Neuronal stem cell (in vitro differentiated cells): ENCODE results near the gene SPOCK3. TPM values are rescaled to one million over a fixed set of nuclear protein-coding genes. Genes with fewer than 3 reads are reported as not detected.
"Not testable (repeated sequence)": the region's sequence is repeated elsewhere in the genome, so short reads cannot be mapped to it uniquely, and the experiment has no call there.

ENCODE experiments used
- DNase-seq: peaks from one replicate; pipeline ENCODE4 v3.0.0-alpha.2; 2013; ENCODE audit warnings: low spot score
- H2AFZ ChIP-seq: one replicate; pipeline ENCODE4 v1.6.1; 2013; ENCODE audit warnings: mild to moderate bottlenecking, low read length, inconsistent platforms
- H2AK5ac ChIP-seq: 2 replicates; pipeline ENCODE4 v1.6.1; 2013; ENCODE audit warnings: low read depth, mild to moderate bottlenecking, inconsistent platforms, low read length, moderate library complexity, mixed read lengths
- H2BK120ac ChIP-seq: 2 replicates; pipeline ENCODE4 v1.6.1; 2013; ENCODE audit warnings: low read depth, mild to moderate bottlenecking, inconsistent platforms, low read length, moderate library complexity, mixed read lengths
- H2BK12ac ChIP-seq: one replicate; pipeline ENCODE4 v1.6.1; 2013; ENCODE audit warnings: low read length, inconsistent platforms
- H2BK15ac ChIP-seq: 2 replicates; pipeline ENCODE4 v1.6.1; 2013; ENCODE audit warnings: mild to moderate bottlenecking, low read length, inconsistent platforms, mixed read lengths
- H2BK5ac ChIP-seq: one replicate; pipeline ENCODE4 v1.6.1; 2013; ENCODE audit warnings: inconsistent platforms, mild to moderate bottlenecking, low read length, moderate library complexity
- H3K14ac ChIP-seq: one replicate; pipeline ENCODE4 v1.6.1; 2013; ENCODE audit warnings: low read length, inconsistent platforms
- H3K18ac ChIP-seq: 2 replicates; pipeline ENCODE4 v1.6.1; 2013; ENCODE audit warnings: low read length, inconsistent platforms
- H3K23ac ChIP-seq: 2 replicates; pipeline ENCODE4 v1.6.1; 2013; ENCODE audit warnings: low read depth, mild to moderate bottlenecking, mixed read lengths, low read length, inconsistent platforms; ENCODE audit not compliant: poor library complexity
- H3K27ac ChIP-seq: replicated peaks from 3 replicates; pipeline ENCODE4 v1.5.1; 2013; ENCODE audit warnings: low read length, inconsistent platforms
- H3K27me3 ChIP-seq, 3 experiments: 2 replicates each; pipeline ENCODE4 v1.6.1; 2013; ENCODE audit warnings: low read length in 3 of 3, mild to moderate bottlenecking in 2 of 3, inconsistent platforms in 1 of 3, low read depth in 1 of 3, mixed read lengths in 1 of 3, moderate library complexity in 1 of 3; ENCODE audit not compliant: control insufficient read depth in 3 of 3, insufficient read depth in 3 of 3
- H3K36me3 ChIP-seq, 2 donors: replicated peaks in 1 of 2; 2 replicates each; pipeline ENCODE4 v1.6.1; 2013; ENCODE audit warnings: low read length in 2 of 2; ENCODE audit not compliant: control insufficient read depth in 2 of 2, insufficient read depth in 2 of 2
- H3K4ac ChIP-seq: 2 replicates; pipeline ENCODE4 v1.6.1; 2013; ENCODE audit warnings: inconsistent platforms, mild to moderate bottlenecking, low read length, moderate library complexity
- H3K4me1 ChIP-seq, 2 donors: 1 replicate in 1 of 2; 2 replicates in 1 of 2; pipeline ENCODE4 v1.6.1; 2013; ENCODE audit warnings: low read length in 2 of 2, low read depth in 1 of 2; ENCODE audit not compliant: control insufficient read depth in 2 of 2, insufficient read depth in 1 of 2
- H3K4me2 ChIP-seq: one replicate; pipeline ENCODE4 v1.6.1; 2013; ENCODE audit warnings: mild to moderate bottlenecking, low read length, inconsistent platforms; ENCODE audit not compliant: insufficient read depth, poor library complexity, severe bottlenecking
- H3K4me3 ChIP-seq, 2 donors: 2 replicates each; pipeline ENCODE4 v1.5.1; 2013; ENCODE audit warnings: low read length in 2 of 2, mild to moderate bottlenecking in 2 of 2, inconsistent platforms in 1 of 2, moderate library complexity in 1 of 2
- H3K79me1 ChIP-seq: one replicate; pipeline ENCODE4 v1.6.1; 2013; ENCODE audit warnings: low read depth, mild to moderate bottlenecking, inconsistent platforms, low read length, moderate library complexity
- H3K9ac ChIP-seq: one replicate; pipeline ENCODE4 v1.6.1; 2013; ENCODE audit warnings: mild to moderate bottlenecking, low read depth, low read length, inconsistent platforms; ENCODE audit not compliant: poor library complexity
- H3K9me3 ChIP-seq, 2 donors: replicated peaks in 1 of 2; 2 replicates each; pipeline versions ENCODE3 to v1.6.1; 2013; ENCODE audit warnings: low read length in 2 of 2, mild to moderate bottlenecking in 2 of 2, inconsistent platforms in 1 of 2, low read depth in 1 of 2, mixed read lengths in 1 of 2, moderate library complexity in 1 of 2; ENCODE audit not compliant: control insufficient read depth in 2 of 2, insufficient read depth in 1 of 2
- H4K8ac ChIP-seq: one replicate; pipeline ENCODE4 v1.6.1; 2013; ENCODE audit warnings: low read depth, mild to moderate bottlenecking, inconsistent platforms, low read length, moderate library complexity
- H4K91ac ChIP-seq: one replicate; pipeline ENCODE4 v1.6.1; 2013; ENCODE audit warnings: low read length, low read depth, mild to moderate bottlenecking, inconsistent platforms; ENCODE audit not compliant: poor library complexity
- WGBS, 2 donors: extraction: QIAGEN DNeasy Blood & Tissue Kit; methylation state at CpG; one replicate each; pipeline ENCODE4 v1.1.7; 2013; ENCODE audit warnings: missing lambda C conversion rate in 2 of 2, mixed read lengths in 1 of 2; ENCODE audit not compliant: insufficient read length in 2 of 2, insufficient replicate concordance in 1 of 2; ENCODE audit errors: extremely low coverage in 2 of 2; 5-methylcytosine and 5-hydroxymethylcytosine counted together
- polyA plus RNA-seq, 2 experiments: library from polyadenylated mRNA; stranded (reverse); fragments of 200-250 nt; gene quantifications; one replicate each; pipeline ENCODE4 v1.2.3, GENCODE V29; 2013

Gene SPOCK3
- 0.60 TPM for polyA plus RNA-seq (2013, experiment 1 of 2)
- polyA plus RNA-seq (2013, experiment 2 of 2) = 0.47 TPM

DNA sequence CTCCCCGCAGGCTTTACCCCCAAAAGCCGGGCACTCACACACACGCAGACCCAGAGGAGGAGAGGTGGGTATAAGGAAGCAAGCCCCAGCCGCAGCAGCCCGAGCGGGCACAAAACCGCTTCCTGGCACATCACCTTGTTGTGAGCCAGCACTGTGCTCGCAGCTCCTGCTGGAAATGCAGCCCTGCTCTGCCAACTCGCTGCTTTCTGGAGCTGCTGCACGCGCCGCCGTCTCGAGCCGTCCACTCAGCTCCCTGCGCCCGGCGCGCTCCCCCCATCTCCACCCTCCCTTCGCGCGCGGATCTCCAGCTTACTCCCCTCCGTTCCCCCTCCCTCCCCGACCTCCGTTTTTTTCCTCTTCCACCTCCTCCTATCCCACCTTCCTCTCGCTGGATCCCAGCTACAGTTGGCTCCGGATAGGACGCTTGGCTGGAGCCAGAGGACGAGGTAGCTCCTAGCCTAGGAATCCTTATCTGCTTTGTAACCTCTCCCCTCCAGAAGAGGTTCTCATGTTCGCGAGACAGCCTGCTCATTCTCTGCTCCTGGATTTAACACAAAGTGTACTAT is at the start of gene SPOCK3:
TSS of gene SPOCK3 (minus strand) at position 179 of the 566 bp plus-strand sequence.
- Histone ChIP-seq H2BK120ac (no peak within 1 kb of the TSS), H3K36me3 (no peaks in the 10 kb centered on the region), H3K23ac (peak within 1 kb of the TSS; percentile 73), H3K14ac (no peak within 1 kb of the TSS), H3K4me2 (peak within 1 kb of the TSS; percentile 98), H4K91ac (no peak within 1 kb of the TSS), H3K9me3 (no peaks in the 10 kb centered on the region), H3K18ac (peak within 1 kb of the TSS; percentile 71), H3K4me1 (peaks cover 0 to 8% of the 10 kb centered on the region in 2 donors), H2BK12ac (peak within 1 kb of the TSS; percentile 41), H3K79me1 (no peaks in the 10 kb centered on the region), H3K4me3 (peak within 1 kb of the TSS; percentile 51 to 93), H3K27me3 (peaks cover 0 to 54% (median 21%) of the 10 kb centered on the region in 3 experiments), H4K8ac (no peak within 1 kb of the TSS), H3K27ac (no peak within 1 kb of the TSS), H2AK5ac (no peak within 1 kb of the TSS), H3K4ac (no peak within 1 kb of the TSS), H2AFZ (peak within 1 kb of the TSS; percentile 95), H3K9ac (peak within 1 kb of the TSS; percentile 85), H2BK5ac (no peak within 1 kb of the TSS), H2BK15ac (no peak within 1 kb of the TSS)
- DNase-seq = peak; percentile 48
- WGBS, 2 donors = no CpG with 5 or more reads among the region's 32 CpGs

DNA sequence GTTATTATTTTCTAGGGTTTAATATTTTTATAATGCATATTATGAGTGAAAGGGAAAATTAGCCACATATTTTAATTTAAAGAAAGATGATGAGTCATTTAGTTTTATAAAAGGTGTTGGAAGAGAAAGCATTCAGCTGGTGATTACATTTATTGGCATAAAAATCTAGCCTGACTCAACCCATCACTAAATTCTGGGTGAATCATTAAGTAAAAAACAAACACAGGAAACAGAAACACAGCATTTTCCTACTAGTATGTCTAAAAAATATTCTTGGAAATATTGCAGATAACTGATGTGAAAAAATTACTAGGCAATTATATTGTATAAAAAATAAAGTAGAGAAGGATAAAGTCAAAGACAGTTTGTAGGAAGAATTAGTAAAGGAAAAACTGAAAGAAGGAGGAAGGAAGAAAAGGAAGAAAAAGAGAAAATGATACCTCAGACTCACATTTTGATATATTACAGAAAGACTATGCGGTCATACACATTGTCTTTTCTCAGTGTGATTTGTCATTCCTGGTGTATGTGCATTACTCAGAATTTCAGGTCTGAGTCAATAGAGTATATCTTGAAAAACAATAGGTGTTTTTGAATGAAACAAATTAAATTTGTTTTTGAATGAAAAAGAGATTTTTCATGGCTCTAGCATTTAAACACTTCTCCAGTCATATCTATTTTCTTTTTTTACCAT is 48.0 kb upstream of the SPOCK3 start:
- H3K18ac ChIP-seq = no peak overlapping the region
- H2BK12ac ChIP-seq = no peak overlapping the region
- no peak overlapping the region for H3K14ac ChIP-seq
- H3K9ac ChIP-seq = no peak overlapping the region
- no CpG with 5 or more reads among the region's 1 CpG for WGBS, 2 donors
- H2BK5ac ChIP-seq = no peak overlapping the region
- H3K36me3 ChIP-seq = no peaks in the 10 kb centered on the region
- H3K4me1 ChIP-seq = no peaks in the 10 kb centered on the region
- H3K27ac ChIP-seq = no peak overlapping the region
- H3K27me3 ChIP-seq = no peaks in the 10 kb centered on the region
- H3K4ac ChIP-seq = no peak overlapping the region
- no peak overlapping the region for H2AK5ac ChIP-seq
- H2BK15ac ChIP-seq = no peak overlapping the region
- DNase-seq = no peak
- no peak overlapping the region for H3K23ac ChIP-seq
- no peak overlapping the region for H4K91ac ChIP-seq
- H3K4me2 ChIP-seq = no peak overlapping the region
- no peaks in the 10 kb centered on the region for H3K9me3 ChIP-seq
- no peak overlapping the region for H2AFZ ChIP-seq
- H3K79me1 ChIP-seq = no peaks in the 10 kb centered on the region
- H3K4me3 ChIP-seq = no peak overlapping the region
- no peak overlapping the region for H2BK120ac ChIP-seq
- H4K8ac ChIP-seq = no peak overlapping the region

DNA sequence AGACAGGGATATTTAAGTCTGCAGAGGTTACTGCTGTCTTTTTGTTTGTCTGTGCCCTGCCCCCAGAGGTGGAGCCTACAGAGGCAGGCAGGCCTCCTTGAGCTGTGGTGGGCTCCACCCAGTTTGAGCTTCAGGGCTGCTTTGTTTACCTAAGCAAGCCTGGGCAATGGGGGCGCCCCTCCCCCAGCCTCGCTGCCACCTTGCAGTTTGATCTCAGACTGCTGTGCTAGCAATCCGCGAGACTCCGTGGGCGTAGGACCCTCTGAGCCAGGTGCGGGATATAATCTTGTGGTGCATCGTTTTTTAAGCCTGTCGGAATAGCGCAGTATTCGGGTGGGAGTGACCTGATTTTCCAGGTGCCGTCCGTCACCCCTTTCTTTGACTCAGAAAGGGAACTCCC is 47.3 kb upstream of the SPOCK3 start:
- H3K14ac ChIP-seq, H3K36me3 ChIP-seq: not testable (repeated sequence)

DNA sequence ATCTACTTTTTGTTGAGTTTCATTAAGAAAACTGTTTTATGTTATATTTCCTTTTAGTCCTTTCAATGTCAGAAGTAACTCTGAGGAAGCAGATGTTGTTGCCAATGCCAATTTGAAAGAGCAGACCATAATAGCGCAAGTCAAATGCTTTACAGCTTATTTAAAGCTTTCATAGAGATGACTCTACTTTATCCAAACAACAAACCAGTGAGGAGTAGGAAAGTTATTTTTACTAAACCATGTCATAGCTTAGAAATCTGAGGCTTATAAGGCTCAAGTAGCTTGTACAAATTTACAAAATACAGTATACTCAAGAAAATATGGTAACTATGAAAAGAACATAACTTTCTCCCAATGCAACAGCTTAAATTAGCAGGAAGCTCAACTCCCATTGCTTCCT is 40.1 kb upstream of the SPOCK3 start:
- Histone ChIP-seq H3K23ac (no peak overlapping the region), H4K8ac (no peak overlapping the region), H2BK15ac (no peak overlapping the region), H2AK5ac (no peak overlapping the region), H4K91ac (no peak overlapping the region), H3K14ac (no peak overlapping the region), H3K79me1 (no peaks in the 10 kb centered on the region), H3K4ac (no peak overlapping the region), H3K27me3 (no peaks in the 10 kb centered on the region), H3K27ac (no peak overlapping the region), H3K36me3 (no peaks in the 10 kb centered on the region), H3K4me1 (no peaks in the 10 kb centered on the region), H3K9me3 (no peaks in the 10 kb centered on the region), H3K9ac (no peak overlapping the region), H2AFZ (no peak overlapping the region), H3K4me2 (no peak overlapping the region), H2BK5ac (no peak overlapping the region), H2BK120ac (no peak overlapping the region), H2BK12ac (no peak overlapping the region), H3K4me3 (no peak overlapping the region), H3K18ac (no peak overlapping the region)
- DNase-seq = no peak
- no CpG with 5 or more reads among the region's 1 CpG for WGBS, 2 donors

More for the DNA sequence above, 47.3 kb upstream of the SPOCK3 start:
- H2BK12ac ChIP-seq, H3K79me1 ChIP-seq, H4K8ac ChIP-seq, H3K4ac ChIP-seq, H3K4me1 ChIP-seq, H2BK120ac ChIP-seq, H2AK5ac ChIP-seq, H3K4me3 ChIP-seq, H3K18ac ChIP-seq, H2BK15ac ChIP-seq, DNase-seq, H3K4me2 ChIP-seq, H3K27me3 ChIP-seq, H3K9me3 ChIP-seq, H3K27ac ChIP-seq, H3K9ac ChIP-seq, H2AFZ ChIP-seq, H4K91ac ChIP-seq, H3K23ac ChIP-seq, H2BK5ac ChIP-seq: not testable (repeated sequence)
- WGBS, 2 donors = no CpG with 5 or more reads among the region's 13 CpGs
